NOMO-1 (cell line): ENCODE data around the gene SERINC5.
"Not testable (repeated sequence)": the region's sequence is repeated elsewhere in the genome, so short reads cannot be mapped to it uniquely, and the experiment has no call there.

ENCODE experiments used
- DNase-seq, 2 experiments: peaks; one replicate each; lab custom pipeline; 2025; ENCODE audit not compliant: unreplicated experiment in 2 of 2; lab: John Stamatoyannopoulos, UW

Gene SERINC5

DNA sequence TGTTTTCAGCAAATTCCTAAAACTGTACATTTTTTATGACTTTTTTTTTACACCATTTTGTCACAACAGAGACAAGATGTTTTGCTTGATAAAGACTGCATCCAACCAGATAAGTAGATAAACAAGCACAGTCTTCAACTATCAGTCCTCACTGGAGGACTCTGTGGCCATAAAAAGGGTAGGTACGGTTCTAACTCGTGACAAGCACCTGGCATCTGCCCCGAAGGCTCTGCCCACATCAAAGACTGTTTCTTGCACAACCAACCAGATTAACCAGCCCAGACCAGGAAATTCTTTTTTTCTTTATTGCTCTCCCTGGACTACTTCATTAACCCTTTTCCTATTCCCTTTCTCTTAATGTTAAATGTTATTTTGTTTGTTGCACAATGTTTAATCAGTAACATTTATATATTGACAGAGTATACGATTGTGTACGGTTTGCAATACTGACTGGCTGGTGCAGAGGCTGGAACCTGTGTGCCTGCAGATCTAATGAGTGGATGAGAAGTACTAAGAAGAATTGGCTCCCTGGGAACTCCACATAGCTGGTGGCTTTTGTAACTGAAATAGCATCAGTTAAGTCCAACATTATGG is 74.1 kb downstream of the SERINC5 start:
- DNase-seq: peak; percentile 58

DNA sequence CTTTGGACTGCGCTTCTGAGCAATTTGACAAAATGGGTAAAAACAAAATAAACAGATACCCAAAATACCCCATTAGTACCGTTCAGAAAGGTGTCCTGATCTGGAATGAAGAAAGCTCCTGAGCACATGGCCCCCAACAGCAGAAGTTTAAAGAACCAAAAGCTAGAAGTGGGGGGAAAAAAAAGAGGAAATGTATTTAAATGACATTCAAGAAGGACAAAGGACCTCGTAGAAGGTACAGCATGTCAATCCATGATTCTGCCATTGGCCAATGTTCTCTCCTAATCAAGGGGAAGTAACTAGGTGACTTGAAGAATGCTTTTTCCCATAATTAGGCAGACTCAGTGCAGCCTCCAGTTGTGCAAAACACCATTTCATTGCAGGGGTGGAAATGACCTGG is 78.6 kb downstream of the SERINC5 start:
- peak in 1 of 2 experiments; percentile 30 for DNase-seq

DNA sequence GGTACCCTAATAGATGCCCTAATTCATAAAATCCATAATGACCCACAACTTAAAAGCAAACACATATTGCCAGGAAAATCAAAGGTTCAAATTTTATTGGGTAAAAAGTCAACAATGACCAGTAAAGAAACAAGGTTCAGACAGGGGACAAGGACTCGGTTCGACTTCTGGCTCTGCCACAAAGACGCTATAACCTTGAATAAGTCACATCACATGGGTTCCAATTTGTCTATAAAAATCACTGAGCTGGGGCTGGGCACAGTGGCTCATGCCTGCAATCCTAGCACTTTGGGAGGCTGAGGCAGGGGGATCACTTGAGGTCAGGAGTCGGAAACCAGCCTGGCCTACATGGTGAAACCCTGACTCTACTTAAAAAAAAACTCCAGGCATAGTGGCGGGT is 80.5 kb downstream of the SERINC5 start:
- no peak for DNase-seq

DNA sequence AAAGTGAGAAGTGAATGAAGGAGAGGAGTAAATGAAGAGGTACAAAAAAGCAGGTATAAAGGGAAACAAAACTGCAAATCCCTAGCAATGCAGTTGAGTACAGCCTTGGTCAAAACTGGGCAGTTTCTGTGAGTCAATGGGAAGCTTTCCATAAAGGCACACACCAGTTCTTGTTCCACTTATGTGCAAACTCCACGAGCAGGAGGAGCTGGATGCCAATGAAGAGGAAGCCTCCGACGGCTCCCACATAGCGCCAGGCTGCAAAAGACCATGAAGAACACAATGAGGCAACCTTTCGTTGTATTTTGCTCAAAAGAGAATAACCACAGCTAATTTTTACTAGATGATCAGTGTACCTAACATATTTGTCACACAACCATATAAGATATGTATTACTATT is 81.1 kb downstream of the SERINC5 start:
- DNase-seq: no peak

- no peak for DNase-seq
These were observed 83.7 kb downstream of the SERINC5 start for GRCh38 chr5:80172067-80172695.

DNA sequence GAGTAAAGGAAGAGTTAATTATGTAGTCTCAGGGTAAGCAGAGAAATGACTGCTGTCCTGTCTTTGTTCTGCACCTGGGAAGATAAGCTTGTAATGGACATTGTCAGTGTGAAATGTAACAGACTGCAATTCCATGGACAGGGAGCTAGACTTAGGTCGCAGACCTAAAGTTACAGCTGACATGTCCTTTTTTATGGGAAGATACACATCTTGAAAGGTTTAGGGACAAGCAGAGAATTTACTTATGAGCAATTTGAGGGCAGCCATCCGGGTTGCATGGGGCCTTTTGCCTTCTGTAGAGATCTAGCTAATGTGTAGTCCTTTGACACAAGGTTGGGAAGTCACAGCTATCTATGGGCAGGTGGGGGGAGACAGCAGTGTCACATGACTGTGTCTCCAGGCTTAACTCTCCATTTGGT is 85.7 kb downstream of the SERINC5 start:
- no peak for DNase-seq

DNA sequence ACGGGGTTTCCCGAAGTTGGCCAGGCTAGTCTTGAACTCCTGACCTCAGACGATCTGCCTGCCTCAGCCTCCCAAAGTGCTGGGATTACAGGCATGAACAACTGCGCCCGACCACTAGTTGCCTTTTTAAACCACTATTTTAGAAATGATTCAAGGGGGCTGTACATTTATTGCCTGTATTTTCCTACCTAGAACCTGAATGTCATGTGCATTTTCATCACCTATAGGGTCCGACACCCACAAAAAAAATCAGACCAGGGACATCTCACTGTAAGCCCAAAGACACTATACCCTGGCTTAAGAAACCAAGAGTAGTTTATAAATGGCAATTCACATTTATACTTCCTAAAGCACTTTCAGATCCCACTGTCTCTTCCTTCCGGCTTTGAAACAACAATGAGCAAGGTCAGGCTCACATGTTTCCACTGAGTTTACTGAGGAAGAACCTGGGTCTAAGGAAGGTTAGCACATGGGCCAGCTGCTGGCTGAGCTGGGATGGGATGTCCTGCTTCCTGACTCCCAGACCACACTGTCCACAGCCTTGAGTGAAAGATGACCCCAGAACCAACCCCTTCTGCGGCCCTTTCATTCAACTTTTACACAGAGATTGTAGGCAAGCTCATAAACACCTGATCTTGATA is 87.3 kb downstream of the SERINC5 start:
- DNase-seq: no peak

GRCh38 chr5:80165452-80165851 is 90.4 kb downstream of the SERINC5 start:
- DNase-seq: no peak

DNA sequence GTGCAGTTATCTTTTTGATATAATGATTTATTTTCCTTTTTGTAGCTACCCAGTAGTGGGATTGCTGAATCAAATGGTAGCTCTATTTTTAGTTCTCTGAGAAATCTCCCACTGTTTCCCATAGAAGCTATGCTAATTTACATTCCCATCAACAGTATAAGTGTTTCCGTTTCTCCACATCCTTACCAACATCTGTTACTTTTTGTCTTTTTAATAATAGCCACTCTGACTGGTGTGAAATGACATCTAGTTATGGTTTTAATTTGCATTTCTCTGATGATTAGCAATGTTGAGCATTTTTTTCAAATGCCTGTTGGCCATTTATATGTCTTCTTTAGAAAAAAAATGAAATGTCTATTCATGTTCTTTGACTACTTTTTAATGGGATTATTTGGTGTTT is 94.7 kb downstream of the SERINC5 start:
- no peak for DNase-seq

DNA sequence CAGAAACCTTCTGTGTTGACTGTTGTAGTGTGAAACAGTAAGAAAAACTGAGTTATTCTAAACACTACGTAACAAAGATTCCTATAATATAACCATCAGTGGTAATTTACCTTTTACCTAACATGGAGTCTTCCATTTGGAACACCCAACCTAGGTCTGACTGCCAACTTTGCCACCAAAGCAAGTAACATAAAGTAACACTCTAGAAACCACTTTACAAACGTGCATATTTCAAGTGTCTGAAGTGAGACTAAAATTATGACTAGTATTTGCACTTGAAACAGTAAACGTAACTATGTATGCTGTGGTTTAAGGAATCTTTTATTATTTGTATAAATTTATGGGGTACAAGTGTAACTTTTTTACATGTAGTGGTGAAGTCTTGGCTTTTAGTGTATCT is 95.6 kb downstream of the SERINC5 start:
- no peak for DNase-seq

GRCh38 chr5:80159133-80159815 is 96.6 kb downstream of the SERINC5 start:
- no peak for DNase-seq

DNA sequence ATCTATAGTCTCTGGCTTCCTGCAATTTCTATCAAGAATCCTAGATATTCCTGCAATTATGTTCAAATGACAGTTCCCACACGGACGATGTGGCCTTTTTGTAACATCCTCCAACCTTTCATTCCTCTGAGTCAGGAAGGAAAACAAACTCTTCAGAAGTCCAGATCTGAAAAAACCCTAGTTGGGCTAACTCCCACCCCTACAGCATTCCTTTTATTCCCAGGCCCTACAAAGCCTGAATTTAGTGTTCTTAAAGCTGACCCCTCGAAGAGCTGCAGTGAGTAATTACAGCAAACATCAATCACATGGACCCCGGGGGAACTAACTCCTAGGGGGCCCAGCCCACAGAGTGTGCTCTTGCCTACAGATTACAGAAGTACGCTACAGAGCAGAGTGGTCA is 99.7 kb downstream of the SERINC5 start:
- no peak for DNase-seq

DNA sequence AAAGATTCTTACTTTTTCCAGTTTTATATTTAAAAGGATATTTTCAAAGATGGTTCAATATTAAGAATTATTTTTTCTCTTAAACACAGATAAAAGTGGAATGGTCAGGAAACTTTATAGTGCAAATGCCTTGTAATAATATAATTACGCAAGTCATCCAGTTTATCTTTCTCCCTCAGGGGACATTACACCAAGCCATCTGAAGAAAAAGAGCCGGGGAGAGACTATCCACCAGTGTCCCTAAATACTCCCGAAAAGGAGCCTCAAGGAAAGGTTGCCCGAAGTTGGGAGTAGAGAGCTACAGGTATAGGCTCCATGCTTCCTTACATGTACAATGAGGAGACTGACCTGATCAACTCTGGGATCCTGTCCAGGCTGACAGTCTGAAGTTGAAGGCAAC is 101.1 kb downstream of the SERINC5 start:
- DNase-seq: no peak

DNA sequence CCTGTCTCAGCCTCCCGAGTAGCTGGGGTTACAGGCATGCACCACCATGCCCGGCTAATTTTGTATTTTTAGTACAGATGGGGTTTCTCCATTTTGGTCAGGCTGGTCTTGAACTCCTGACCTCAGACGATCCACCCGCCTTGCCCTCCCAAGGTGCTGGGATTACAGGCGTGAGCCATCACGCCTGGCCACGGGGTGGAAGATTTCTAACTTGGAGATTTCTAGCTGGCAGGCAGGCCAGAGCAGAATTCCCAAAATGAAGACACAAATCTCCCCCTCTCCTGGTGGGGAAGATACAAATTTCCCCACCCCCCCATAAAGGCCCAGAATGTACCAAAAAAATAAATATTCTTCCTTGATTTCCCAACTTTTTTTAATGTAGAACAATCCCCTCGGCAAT is 101.6 kb downstream of the SERINC5 start:
- DNase-seq: not testable (repeated sequence)

DNA sequence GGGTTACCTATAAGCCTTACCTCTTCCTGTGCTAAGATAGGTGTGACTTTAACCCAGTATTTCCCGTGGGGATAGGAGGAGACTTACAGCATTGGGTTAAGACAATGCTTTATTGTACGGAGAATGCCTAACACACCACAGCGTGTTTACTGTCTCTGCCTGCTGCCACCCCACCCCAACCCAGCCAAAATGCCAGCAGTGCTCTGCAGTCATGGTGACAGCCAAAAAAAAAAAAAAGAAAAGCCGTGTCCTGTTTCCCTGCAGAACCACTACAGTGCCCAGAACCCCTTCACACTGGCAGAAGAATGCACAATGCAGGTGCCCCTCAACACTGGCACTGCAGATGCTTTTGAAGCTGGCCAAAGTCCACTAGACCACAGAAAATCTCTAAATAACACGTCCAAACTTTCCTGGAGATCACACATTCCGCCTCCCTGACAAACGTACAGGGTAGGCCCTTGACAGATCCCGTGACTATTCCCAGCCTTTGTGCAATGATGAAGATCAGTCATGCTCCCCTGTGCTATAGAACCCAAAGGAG is 102.2 kb downstream of the SERINC5 start:
- no peak for DNase-seq

DNA sequence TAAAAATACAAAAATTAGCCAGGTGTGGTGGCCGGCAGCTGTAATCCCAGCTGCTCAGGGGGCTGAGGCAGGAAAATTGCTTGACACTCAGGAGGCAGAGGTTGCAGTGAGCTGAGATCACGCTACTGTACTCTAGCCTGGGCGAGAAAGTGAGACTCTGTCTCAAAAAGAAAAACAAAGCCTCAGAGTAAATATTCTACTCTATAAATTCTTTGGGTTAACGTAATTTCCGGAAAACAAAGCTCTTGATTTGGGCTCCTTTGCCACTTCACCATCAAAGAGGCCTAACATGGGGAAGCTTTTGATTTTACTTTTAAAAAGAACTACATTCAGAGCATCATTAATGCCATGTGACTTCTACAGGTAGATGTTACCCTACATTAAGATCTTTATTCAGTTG is 103.1 kb downstream of the SERINC5 start:
- DNase-seq: no peak

- DNase-seq: no peak
These were observed 104.0 kb downstream of the SERINC5 start for GRCh38 chr5:80151890-80152289.

DNA sequence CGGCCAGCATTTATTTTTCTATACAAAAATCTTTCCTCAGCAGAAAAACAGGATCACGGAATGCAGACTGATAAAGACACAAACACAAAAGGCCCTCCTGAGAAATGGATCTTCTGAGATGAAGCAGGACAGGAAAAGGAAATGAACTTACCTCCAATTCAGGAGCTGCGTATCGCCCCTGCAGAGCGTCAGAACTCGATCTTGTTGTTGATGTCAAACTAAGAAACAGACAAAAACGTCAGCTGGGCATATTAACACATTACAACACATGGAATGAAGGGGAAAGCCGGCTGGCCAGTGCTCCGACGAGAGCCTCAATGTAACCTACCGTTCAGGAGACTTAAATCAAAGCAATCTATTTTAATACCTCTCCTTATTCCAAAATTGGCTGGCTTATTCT is 105.1 kb downstream of the SERINC5 start:
- no peak for DNase-seq

DNA sequence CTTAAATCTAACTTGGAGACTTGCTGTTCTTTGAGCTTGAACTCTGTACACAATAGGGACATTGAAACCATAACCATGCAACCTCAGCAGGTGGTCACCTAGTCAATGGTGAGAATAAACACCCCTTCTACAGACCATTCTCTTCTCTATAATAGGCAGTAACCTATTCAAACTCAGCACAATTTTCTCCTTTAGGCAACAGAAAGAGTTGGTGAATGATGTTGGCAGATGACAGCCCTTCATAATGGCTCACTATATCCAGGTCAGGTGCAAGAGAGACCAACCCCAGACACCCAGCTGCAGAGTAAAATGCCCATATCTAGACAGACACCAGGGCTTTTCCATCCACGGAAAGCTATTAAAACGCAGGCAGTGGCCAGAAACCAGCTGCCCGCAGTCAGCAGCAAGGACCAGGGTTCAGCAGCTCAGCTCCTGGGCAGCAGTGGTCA is 106.7 kb downstream of the SERINC5 start:
- no peak for DNase-seq

- DNase-seq: no peak
These were observed 108.6 kb downstream of the SERINC5 start for GRCh38 chr5:80147119-80147815.

- peak in 1 of 2 experiments; percentile 26 for DNase-seq
These were observed 109.8 kb downstream of the SERINC5 start for GRCh38 chr5:80146046-80146445.
